Esophagus mucosa (tissue), 1 donor: ENCODE data around the gene NCAPG2. TPM values are rescaled to one million over a fixed set of nuclear protein-coding genes. Genes with fewer than 3 reads are reported as not detected.
A peak's percentile ranks its signal among the peaks of the same experiment; 100 is the strongest.
"Not testable (repeated sequence)": the region's sequence is repeated elsewhere in the genome, so short reads cannot be mapped to it uniquely, and the experiment has no call there.

Experiments used
- ATAC-seq: fragments of 200-7000 bp; cut with Tn5 transposase; one replicate; pipeline ENCODE4 v1.9.1; 2020
- total RNA-seq: library from RNA; stranded (reverse); gene quantifications from one replicate; pipeline ENCODE4 v1.2.4, GENCODE V29; 2023
- donor health status: DM: yes; HTN: yes; CAD: no.

Gene NCAPG2
- total RNA-seq, 1 donor from 2014 or later, result 24.1 TPM

GRCh38 chr7:158703679-158704523 lies 703 bp downstream of the NCAPG2 start:
- ATAC-seq, result not testable (repeated sequence)

- ATAC-seq, result no peak
These were observed 1.7 kb downstream of the NCAPG2 start for GRCh38 chr7:158702944-158703343.

GRCh38 chr7:158702196-158702595 lies 2.4 kb downstream of the NCAPG2 start:
- no peak for ATAC-seq

- ATAC-seq, result no peak
These were observed 4.6 kb downstream of the NCAPG2 start for GRCh38 chr7:158700008-158700407.

- no peak for ATAC-seq
These were observed 5.3 kb downstream of the NCAPG2 start for GRCh38 chr7:158699341-158699740.

- no peak for ATAC-seq
These were observed 5.9 kb downstream of the NCAPG2 start for GRCh38 chr7:158698657-158699195.

- not testable (repeated sequence) for ATAC-seq
These were observed 7.0 kb downstream of the NCAPG2 start for GRCh38 chr7:158697597-158697996.

- ATAC-seq, result peak; percentile 82
These were observed 8.7 kb downstream of the NCAPG2 start for GRCh38 chr7:158695726-158696452.

GRCh38 chr7:158695056-158695455 lies 9.5 kb downstream of the NCAPG2 start:
- no peak for ATAC-seq

GRCh38 chr7:158694650-158695049 lies 10.0 kb downstream of the NCAPG2 start:
- ATAC-seq, result no peak

GRCh38 chr7:158689488-158689887 lies 15.1 kb downstream of the NCAPG2 start:
- no peak for ATAC-seq

GRCh38 chr7:158687406-158687805 lies 17.2 kb downstream of the NCAPG2 start:
- ATAC-seq, result no peak

GRCh38 chr7:158685693-158686092 lies 18.9 kb downstream of the NCAPG2 start:
- ATAC-seq, result no peak

GRCh38 chr7:158684329-158684728 lies 20.3 kb downstream of the NCAPG2 start:
- no peak for ATAC-seq

- ATAC-seq, result no peak
These were observed 21.1 kb downstream of the NCAPG2 start for GRCh38 chr7:158683541-158683940.

GRCh38 chr7:158682456-158682855 lies 22.1 kb downstream of the NCAPG2 start:
- no peak for ATAC-seq

- ATAC-seq, result no peak
These were observed 23.9 kb downstream of the NCAPG2 start for GRCh38 chr7:158680754-158681153.

GRCh38 chr7:158676906-158677305 lies 27.7 kb downstream of the NCAPG2 start:
- no peak for ATAC-seq

GRCh38 chr7:158676171-158676840 lies 28.3 kb downstream of the NCAPG2 start:
- ATAC-seq, result no peak

GRCh38 chr7:158672975-158673374 lies 31.6 kb downstream of the NCAPG2 start:
- ATAC-seq, result peak; percentile 70

- not testable (repeated sequence) for ATAC-seq
These were observed 36.5 kb downstream of the NCAPG2 start for GRCh38 chr7:158668086-158668485.

- ATAC-seq, result not testable (repeated sequence)
These were observed 37.5 kb downstream of the NCAPG2 start for GRCh38 chr7:158666966-158667678.
